Activated CD4-positive, alpha-beta T cell treated with anti-CD3 and anti-CD28 coated beads for 1 hour (primary cell): ENCODE results near the gene RTRAF.

Experiments used
- DNase-seq: peaks from one replicate; pipeline ENCODE4 v3.0.0-alpha.2; 2020

The RTRAF gene

DNA sequence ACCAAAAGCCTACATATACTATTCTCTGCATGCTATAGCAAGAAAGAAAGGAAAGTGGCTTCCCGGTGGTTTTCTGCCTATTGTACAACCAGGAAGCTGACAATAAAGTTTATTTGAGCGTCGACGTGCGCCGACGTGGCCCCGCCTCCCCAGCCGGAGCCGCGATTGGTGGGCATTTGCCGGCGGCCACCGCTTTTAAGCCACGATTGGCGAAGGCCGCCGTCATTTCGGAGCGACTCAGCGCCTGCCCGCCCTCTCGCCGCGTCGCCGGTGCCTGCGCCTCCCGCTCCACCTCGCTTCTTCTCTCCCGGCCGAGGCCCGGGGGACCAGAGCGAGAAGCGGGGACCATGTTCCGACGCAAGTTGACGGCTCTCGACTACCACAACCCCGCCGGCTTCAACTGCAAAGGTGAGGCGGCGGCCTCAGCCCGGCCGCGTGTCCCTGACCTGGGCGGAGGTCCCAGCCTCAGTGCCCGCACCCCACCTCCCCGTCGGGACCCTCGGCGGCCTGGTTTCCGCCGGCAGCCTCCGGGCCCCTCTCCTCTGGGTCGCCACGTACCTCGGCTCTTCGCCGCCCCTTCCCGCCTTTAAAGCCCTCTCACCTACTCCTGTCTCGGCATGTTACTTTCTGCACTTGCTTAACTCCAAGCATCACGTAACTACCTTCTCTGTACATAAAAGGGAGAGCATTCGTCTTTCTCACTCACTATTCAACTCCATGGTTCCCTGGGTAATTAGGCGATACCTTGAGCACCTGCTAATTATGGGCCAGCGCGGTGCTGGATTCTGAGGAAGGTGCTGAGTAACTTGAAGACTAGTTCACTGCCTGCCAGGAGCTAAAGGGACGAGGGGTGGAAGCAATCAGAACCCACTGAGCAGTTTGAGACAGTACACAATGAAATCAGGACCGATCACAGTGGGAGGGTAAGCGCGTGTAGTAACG is at the start of gene RTRAF:
TSS of gene RTRAF (plus strand) at position 254 of the 942 bp plus-strand sequence. CDS start at position 348, 94 bp downstream.
- peak; percentile 85 for DNase-seq

DNA sequence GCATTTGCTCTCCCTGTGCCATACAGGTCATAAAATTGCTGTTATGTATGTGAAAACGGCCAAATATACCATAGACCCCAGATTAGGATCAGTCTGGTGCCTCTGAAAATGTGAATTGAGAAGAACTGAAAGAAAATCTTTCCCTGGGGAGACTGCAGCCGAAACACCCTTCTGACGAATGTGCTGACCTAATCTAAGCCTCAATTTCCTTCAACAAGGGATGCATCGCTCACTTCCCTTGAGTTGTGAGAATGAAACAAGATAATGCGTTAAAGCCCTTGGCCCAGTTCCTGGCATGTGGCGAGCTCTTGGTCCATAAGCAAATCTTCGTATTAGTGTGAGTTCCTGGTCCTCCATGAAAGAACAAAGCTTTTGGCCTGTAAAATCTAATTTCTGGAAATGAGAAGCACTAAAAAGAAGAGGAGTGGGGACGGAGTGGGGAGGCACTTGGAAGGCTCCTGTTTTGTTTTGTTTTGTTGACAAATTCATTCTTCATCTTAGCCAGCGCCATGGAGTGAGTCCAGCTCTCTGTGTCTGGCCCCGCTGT is 49.5 kb upstream of the RTRAF start:
- no peak for DNase-seq

DNA sequence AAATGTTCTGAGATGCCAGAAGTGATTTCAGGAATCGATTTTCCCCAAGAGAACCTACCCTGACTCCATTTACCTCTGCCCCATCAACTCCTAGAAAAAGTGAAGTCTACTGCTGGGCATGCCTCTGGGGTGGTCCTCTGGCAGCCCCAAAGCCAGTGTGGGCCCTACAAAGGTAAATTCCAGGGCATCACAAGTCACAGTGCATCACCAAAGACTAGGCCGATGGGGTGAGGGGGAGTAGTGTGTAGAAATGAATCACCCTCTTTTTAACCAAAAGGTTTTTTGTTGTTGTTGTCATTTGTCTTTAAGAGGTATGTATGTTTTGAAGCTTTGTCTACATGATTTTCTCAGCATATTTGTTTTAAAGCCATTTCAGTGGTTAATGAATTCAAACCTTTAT is 46.4 kb upstream of the RTRAF start:
- no peak for DNase-seq

DNA sequence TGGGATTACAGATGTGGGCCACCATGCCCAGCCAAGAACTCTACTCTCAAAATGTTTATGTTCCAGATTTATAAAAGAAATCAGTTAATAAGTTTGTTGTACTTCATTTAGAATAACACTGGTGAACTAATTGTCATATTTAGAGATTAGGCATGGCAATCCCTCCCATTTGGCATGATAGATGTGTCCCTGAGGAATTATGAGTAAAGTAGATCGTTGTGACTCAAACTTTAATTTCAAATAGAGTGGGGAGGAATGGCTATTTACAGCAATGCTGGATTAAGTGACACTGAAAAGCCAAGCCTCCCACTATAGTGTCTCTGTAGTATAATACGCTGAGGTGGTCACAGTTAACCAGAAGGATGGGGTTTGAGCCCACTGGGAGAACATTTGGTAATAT is 39.3 kb upstream of the RTRAF start:
- no peak for DNase-seq

DNA sequence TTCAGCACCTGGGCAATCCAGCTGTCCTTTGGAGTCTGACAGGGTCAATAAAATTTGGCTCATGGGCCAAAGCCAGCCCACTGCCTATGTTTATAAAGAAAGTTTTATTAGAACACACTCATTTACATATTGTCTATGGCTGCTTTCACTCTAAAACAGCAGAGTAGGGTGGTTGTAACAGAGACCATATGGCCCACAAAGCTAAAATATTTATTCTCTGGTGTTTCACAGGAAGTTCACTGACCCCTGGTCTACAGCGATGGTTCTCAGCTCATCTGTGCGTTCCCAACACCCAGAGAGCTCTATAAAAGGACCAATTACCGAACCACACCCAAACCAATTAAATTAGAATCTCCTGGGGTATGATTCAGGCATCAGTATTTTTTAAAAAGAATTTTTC is 37.7 kb upstream of the RTRAF start:
- DNase-seq, result no peak

DNA sequence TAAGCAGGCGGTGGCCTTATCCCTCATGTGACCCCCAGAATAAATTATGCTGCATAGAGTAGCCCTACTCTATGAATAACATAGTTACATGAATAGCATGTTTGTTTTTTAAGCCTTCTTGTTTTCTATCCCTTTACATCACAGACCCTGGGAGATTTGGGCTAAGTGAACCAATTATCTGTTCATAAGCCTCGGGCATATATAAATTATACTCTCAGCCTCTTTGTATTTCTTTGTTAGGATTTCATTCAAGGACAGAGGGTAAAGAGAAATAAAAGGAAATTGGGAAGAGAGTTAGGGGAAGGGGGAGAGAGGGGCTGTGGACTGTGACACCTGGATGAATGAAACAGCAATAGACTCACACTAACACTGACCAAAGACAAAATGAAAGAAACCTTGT is 35.3 kb upstream of the RTRAF start:
- DNase-seq, result no peak

DNA sequence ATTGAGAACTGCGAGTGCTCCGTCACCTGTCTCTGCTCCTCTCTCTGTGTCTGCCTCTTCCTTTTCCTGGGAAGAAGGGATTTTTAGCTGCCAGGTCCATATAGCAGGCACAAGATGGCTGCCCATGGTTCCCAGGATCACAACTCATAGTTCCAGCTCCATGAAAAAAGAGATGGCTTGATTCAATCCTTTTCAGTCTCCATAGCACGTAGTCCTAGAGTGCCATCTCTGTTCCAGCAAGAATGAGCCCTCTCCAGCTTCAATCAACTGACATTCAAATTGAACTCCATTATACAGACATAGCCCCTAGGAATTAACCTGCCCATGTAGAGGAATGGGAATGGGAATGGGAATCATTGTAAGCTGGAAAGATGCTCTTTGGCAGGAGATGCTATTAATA is 34.7 kb upstream of the RTRAF start:
- DNase-seq, result no peak

DNA sequence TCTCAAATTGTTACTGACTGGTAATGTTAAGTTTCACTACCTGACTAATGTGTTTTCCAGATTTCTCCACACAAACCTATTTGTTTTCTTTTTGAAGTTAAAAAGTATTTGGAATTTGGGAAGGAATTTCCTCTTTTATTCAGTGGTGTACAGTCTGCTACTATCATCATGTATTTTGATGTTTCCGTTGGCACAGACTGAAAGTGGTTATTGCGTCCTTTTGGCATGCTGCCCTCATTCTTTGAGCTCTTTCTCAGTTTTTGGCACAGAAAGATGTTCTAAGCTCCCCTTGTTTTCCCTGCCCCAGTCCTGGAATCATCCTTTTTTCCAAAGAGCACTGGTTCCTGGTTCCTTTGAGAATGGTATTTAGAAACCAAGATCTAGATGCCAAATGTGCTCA is 31.4 kb upstream of the RTRAF start:
- no peak for DNase-seq

DNA sequence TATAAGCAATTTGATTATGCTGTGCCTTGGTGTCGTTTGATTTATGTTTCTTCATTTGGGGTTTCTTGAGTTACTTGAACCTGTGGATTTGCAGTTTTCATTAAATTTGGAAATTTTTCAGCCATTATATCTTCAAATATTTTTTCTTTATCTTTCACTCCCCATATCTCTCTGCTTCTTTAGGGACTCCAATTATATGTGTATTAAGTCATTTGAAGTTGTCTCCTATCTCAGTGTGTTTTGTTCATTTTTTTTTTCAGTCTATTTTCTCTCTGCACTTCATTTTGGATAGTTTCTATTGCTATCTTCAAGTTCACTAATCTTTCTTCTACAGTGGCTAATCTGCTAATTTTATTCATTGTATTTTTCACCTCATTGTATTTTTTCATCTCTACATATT is 29.4 kb upstream of the RTRAF start:
- no peak for DNase-seq

DNA sequence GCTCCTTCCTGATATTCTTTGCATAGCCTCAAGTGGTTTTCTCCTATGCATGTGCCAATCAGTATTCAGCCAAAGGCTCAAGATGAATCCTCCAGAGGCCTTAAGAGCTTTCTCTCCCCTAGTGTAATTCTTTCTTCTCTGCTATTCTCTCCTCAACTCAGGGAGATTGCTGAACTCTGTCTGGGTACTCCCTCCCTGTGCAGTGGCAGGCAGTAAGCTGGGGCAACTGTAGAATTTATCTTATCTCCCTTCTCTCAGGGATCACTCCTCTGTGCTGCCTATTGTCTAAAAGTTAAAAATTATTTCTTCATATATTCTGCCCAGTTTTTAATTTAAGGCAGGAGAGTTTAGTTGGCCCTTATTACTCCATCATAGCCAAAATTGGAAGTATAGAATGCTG is 28.5 kb upstream of the RTRAF start:
- no peak for DNase-seq

DNA sequence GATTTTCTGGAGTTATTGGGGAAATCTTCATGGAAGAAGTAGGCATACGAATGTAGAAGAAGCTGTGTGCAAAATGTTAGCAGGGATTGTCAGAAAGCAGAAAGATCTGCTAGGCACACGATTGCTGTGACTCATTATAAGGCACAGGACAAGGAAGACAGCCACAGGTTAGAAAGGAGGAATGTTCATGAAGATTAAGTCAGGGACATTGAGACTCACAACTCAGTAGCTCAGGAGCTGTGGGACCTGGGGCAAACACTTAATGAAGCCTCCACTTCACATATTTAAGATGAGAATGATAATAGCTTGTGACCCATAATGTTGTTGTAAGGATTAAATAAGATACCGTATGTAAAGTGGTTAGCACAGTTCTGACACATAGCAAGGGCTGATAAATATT is 26.6 kb upstream of the RTRAF start:
- no peak for DNase-seq

DNA sequence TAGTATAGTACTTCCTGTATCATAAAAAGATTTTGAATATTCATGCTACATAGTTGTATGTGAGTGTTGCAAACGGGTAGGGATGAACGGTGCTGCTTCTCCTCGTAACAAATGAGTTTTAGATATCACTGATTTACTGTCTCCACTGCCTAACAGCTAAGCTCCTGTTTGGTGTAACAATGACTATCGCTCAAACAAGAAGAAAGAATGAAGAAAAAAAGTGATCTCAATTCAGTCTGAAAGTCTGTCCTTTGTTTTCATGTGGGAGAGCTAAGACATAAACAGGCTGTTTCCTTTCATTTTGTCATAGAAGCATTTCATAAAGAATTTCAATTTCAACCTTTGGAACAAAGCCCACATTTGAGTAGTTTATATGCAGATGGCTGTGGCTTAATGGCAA is 26.1 kb upstream of the RTRAF start:
- DNase-seq, result no peak

DNA sequence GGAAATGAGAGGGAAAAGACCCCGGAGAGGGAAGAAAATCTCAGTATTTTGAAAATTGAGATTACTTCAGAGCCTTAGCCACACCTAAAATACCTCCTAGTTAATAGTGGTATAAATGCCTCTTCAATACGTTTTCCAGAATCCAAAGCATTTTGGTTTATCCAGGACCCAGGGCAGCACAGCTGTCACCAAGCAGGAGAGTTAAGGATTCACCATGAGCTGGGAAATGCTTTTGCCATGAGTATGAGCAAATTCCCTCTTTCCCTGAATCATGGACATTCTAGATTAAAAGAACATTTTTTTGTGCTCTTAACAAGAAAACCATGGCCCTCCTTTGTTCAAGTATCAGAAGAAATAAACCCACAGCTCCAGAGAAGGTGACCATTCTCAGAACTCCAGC is 21.8 kb upstream of the RTRAF start:
- no peak for DNase-seq

DNA sequence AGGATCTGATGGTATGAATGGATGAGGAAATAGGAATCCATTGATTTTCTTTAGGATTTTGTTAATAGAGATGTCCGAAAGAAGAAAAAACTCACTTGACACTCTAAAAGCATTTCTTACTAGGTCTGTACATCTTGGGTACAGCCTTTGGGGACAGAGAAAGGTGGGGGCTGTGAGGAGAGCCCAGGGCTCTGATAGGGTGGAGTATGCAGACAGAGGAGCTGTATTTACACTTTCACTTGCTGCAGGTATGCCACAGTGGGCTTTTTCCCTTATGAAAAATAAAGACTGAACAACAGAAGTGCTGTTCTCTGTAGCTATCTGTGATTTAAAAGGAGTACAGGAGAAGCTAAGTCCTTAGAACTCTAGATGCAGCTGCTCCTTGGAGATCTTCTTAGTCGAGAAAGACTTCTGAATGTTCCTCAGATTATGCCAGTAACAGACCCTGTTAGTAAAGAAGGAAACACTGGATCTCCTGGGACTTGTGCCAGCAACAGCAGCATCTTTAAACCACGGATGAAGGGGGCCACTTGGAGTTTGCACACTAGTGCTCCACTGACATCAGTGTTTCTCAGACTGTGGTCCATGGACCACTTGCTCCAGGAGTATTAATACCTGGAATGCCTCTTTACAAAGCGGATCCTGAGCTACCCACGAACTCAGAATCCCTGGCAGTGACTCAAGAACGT is 19.4 kb upstream of the RTRAF start:
- no peak for DNase-seq

DNA sequence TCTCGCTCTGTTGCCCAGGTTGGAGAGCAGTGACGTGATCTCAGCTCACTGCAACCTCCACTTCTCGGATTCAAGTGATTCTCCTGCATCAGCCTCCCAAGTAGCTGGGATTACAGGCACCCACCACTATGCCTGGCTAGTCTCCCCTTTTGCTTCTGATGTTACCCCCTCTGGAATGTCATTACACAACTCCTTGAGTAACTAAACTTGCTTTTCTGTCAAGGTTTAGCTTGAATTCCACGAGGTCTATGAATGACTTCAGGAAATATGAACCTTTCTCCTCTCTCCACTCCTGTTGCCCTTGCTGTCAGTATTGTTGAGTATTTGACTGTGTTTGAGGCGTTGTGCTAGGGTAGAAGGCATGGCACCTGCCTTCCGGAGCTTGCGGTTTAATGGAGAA is 16.8 kb upstream of the RTRAF start:
- no peak for DNase-seq

DNA sequence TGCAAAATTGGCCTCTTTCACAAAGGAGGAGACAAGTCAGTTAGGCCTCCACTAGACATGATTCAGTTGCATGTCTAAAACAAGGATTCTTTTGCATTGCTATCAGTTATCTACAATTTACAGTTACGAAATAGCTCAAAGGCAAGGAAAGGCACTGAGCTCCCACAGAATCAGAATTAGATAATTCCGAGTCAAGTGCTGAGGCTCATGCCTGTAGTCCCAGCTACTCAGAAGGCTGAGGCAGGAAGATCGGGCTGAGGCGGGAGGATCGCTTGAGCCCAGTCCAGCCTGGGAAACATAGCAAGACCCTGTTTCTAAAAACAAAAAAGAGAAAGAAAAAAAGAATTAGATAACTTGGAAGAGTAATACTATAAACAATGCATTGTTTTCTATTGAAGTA is 12.3 kb upstream of the RTRAF start:
- DNase-seq, result no peak

DNA sequence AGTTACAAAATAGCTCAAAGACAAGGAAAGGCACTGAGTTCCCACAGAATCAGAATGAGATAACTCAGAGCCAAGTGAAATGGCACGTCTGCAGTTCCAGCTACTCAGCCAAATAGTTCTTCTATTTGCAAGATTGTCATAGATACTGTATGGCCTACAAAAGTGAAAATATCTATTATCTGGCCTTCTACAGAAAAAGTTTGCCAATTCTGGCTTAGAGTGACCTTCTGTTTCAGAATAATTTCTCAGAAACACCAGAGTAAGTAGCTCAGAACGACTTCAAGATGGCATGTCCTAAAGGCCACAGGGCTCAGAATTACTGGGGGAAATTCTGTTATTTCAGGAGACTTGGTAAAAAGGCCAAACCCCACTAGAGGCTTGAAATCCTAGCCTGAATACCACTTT is 10.7 kb upstream of the RTRAF start:
- DNase-seq, result no peak

DNA sequence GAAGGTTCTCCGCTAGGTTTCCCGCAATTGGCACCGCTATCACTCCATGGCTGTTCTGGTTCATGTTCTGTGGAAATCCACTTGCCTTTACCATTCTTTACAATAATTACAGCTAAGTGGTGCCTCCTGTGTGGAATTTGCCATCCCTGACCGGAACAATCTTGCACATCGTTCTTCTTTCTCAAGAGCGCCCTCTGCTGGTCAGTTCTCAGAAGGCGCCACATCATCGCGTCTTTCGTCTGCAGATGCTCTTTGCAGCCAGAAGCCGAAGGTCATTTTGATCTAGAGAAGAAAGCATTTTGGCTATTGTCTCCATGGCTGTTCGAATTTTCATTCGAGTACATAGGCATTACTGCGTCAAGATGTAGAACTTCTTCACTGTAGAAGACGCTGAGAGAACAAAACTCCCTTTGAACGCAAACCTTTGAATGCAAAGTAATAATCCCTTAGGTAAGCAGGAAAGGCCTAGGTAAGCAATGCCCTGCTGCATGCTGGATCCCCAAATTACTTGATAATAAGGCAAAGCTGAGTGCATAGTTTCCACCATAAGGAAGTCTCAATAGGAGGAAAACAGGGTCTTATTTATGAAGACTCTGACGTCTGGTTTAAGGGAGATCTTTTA is 10.1 kb upstream of the RTRAF start:
- peak; percentile 71 for DNase-seq

DNA sequence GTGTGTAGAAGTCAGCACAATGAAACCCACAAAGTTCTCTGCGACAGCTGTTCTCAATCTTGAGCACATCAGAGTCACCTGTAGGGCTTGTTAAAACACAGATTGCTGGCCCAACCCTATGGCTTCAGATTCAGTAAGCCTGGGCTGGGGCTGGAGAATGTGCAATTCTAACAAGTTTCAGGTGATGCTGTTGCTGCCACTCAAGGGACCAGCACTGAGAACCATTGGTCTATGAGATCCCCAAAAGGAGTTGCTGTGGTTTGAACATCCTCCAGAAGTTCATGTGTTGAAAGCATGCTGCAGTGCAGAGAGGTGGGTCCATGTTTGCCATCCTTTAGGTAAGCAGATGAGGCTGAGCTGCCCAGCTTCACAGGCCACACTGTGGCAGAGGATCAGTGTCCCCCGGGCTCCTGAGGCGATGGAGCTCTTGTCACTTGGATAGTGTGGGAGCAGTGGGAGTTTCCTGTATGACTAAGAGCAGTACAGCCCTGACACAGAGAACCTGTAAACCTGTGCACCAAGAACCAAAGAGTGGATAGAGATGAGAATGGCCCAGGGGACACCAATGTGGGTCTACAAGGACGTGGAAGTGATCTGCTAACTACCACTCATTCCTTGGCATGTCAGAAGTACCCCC is 8.0 kb upstream of the RTRAF start:
- DNase-seq, result no peak

DNA sequence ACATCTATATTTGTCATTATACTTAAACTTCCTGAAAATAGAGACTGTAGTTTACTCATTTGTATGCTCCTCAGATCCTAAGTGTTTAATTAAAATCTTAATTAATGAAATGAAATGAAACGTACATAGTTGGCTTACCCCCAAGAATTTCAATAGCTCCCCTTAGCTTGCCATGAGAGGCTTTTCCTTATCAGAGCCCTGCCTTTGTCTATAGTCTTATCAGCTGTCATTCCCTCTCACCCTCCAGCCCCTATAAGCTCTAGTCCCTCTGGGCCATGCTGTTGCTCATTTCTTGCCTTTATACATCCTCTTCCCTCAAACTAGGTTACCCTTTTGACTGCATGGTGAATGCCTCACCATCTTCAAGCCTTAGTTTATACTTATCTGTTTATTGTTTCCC is 1.1 kb upstream of the RTRAF start:
- no peak for DNase-seq

DNA sequence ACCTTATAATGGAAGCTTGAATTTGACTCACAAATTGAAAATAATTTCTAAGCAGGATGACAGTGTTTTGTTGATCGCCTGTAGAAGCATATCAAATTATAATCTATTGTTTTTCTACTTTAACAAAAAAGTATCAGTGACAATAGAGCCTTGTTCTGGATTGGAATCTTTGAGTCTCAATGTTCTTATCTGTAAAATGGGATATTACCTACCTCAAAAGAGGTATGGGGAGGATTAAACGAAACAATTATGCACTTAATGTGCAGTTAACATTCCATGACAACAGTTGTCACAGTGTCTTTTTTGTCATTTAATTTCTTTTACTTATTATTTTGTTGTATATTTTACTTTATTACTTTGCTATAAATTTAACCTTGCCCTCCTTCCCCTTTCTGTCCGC is 1.1 kb downstream of the RTRAF start:
- no peak for DNase-seq

DNA sequence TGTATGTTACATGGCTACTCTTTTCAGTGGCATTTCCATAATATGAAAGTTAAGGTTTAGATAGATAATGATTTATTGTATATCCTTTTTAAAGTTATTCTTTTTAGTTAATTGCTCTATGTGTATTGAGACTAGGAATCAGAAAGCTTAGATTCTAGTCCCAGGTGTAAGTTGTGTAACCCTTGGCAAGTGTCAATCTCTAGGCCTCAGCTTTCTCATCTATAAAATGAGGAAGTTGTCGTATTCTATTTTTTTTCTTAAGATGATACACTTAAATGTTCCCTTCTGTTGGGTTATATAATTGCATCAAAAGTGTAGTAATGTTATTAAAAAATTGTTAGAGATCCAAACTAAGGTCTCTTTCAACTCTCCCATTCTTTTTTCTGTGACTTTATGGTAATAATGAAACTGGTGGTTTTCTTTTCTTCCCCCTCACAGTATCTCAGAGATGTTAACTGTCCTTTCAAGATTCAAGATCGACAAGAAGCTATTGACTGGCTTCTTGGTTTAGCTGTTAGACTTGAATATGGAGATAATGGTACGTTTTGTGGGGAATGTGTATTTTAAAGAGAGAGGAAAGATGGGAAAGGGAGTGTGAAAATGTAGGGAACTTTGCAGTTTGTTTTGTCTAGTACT is 4.1 kb downstream of the RTRAF start:
- DNase-seq, result no peak
